Caco-2 (cell line): ENCODE data around the gene PVRIG. TPM values are rescaled to one million over a fixed set of nuclear protein-coding genes. Genes with fewer than 3 reads are reported as not detected.

Experiments
- BruUV-seq: library from RNA; stranded (reverse); fragments of 400-500 nt; replicated peaks from 2 replicates; lab custom pipeline; 2021; lab: Mats Ljungman, UMichigan
- CTCF ChIA-PET: fragments of 300-600 bp; sonication (Branson Sonifier 250); formaldehyde crosslinking; loops from one replicate; lab custom pipeline; 2022; ENCODE audit warnings: antibody characterized with exemption; lab: Charles Lee
- POLR2A ChIA-PET: fragments of 300-600 bp; sonication (Branson Sonifier 250); formaldehyde crosslinking; loops from one replicate; lab custom pipeline; 2022; ENCODE audit warnings: antibody characterized with exemption; lab: Charles Lee
- DNase-seq, 2 experiments: peaks; one replicate each; pipeline versions ENCODE4 v3.0.0 to v3.0.0-alpha.2; 2020 to 2022
- H3K27me3 ChIP-seq: replicated peaks from 2 replicates; pipeline ENCODE4 v1.6.0; 2011; ENCODE audit warnings: low read length; ENCODE audit not compliant: control insufficient read depth, insufficient read depth
- H3K36me3 ChIP-seq: 2 replicates; pipeline ENCODE4 v1.5.1; 2011; ENCODE audit warnings: low read length; ENCODE audit not compliant: control insufficient read depth, insufficient read depth
- H3K4me1 ChIP-seq: fragments of 250-450 bp; sonication (Bioruptor Pico); 2 replicates; pipeline ENCODE4 v1.5.1; 2020; ENCODE audit warnings: mild to moderate bottlenecking
- H3K4me3 ChIP-seq: 2 replicates; pipeline ENCODE4 v1.5.1; 2011; ENCODE audit warnings: low read depth, mild to moderate bottlenecking, control low read depth, low read length
- H3K9me3 ChIP-seq: fragments of 250-450 bp; sonication (Bioruptor Pico); 2 replicates; pipeline ENCODE4 v1.5.1; 2020; ENCODE audit warnings: mild to moderate bottlenecking, moderate library complexity
- H3K27ac Mint-ChIP-seq: one replicate; pipeline ENCODE4 v1.8.0; 2022; ENCODE audit warnings: mixed read lengths; ENCODE audit not compliant: unreplicated experiment
- H3K27me3 Mint-ChIP-seq: one replicate; pipeline ENCODE4 v1.8.0; 2022; ENCODE audit warnings: mixed read lengths; ENCODE audit not compliant: insufficient read depth, unreplicated experiment
- H3K36me3 Mint-ChIP-seq: one replicate; pipeline ENCODE4 v1.8.0; 2022; ENCODE audit warnings: mild to moderate bottlenecking, mixed read lengths; ENCODE audit not compliant: insufficient read depth, unreplicated experiment
- H3K4me1 Mint-ChIP-seq: one replicate; pipeline ENCODE4 v1.8.0; 2022; ENCODE audit warnings: low read depth, mixed read lengths; ENCODE audit not compliant: unreplicated experiment
- H3K4me3 Mint-ChIP-seq: one replicate; pipeline ENCODE4 v1.8.0; 2022; ENCODE audit warnings: mild to moderate bottlenecking, moderate library complexity, mixed read lengths; ENCODE audit not compliant: unreplicated experiment
- H3K9me3 Mint-ChIP-seq: one replicate; pipeline ENCODE4 v1.8.0; 2022; ENCODE audit warnings: mixed read lengths; ENCODE audit not compliant: unreplicated experiment
- CTCF ChIP-seq, 2 experiments: fragments of 200-600 bp in 1 of 2; IDR thresholded peaks; 1 replicate in 1 of 2; 2 replicates in 1 of 2; pipeline versions ENCODE4 v1.5.1 to v1.8.0; 2011 to 2022; ENCODE audit warnings: antibody characterized with exemption in 1 of 2, control low read depth in 1 of 2, inconsistent platforms in 1 of 2, low read depth in 1 of 2, low read length in 1 of 2, mild to moderate bottlenecking in 1 of 2, moderate library complexity in 1 of 2; ENCODE audit not compliant: insufficient read depth in 1 of 2, severe bottlenecking in 1 of 2, unreplicated experiment in 1 of 2
- intact Hi-C: fragments of 100-400 bp; cut with micrococcal nuclease; formaldehyde crosslinking; loops from one replicate; pipeline ENCODE4 v1.10.0; 2022; ENCODE audit not compliant: unreplicated experiment
- total RNA-seq: library from RNA; stranded (reverse); gene quantifications from 2 replicates; pipeline ENCODE4 v1.2.3, GENCODE V29; 2022

The PVRIG gene
- total RNA-seq, 1 experiment from 2014 or later: not detected

DNA sequence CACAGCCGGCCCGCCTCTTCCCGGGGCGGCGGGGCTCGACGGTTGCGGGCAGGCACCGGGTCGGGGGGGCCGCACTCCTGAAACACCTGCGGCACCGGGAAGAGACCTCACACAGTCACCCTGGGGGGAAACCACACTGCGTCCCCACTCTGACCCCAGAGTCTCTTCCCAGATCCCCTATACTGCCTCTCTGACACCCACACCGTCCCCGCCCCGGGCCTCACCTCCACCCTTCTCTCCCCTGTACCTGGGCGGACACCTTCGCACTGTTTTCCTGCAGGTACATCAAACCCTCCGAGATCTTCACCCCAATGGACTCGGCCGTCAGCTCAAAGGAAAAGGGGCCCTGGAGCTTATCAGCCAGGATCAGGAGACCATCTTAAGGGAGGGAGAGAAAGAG lies 47.9 kb upstream of the PVRIG start:
- H3K4me1 Mint-ChIP-seq: peaks cover 39% of the 10 kb centered on the region

GRCh38 chr7:100173806-100174495 lies 45.8 kb upstream of the PVRIG start:
- H3K4me1 ChIP-seq: peaks cover 4% of the 10 kb centered on the region
- DNase-seq: no peak
- Mint-ChIP-seq H3K9me3 (no peaks in the 10 kb centered on the region), H3K4me3 (no peak overlapping the region), H3K4me1 (peaks cover 20% of the 10 kb centered on the region), H3K27ac (no peak overlapping the region), H3K27me3 (no peaks in the 10 kb centered on the region), H3K36me3 (peaks cover 7% of the 10 kb centered on the region)
- H3K27me3 ChIP-seq: no peaks in the 10 kb centered on the region
- no peak for TF ChIP-seq CTCF (IDR thresholded peaks at IDR 0.05; ENCODE audit: insufficient read depth in 1 of 2, low read depth in 1 of 2, low read length in 1 of 2, severe bottlenecking in 1 of 2, unreplicated experiment in 1 of 2)
- intact Hi-C loops: no loop called here
- BruUV-seq: no TSS peak
- POLR2A ChIA-PET: no interaction called here
- no peaks in the 10 kb centered on the region for H3K36me3 ChIP-seq
- H3K9me3 ChIP-seq: no peaks in the 10 kb centered on the region
- H3K4me3 ChIP-seq: no peak overlapping the region
- CTCF ChIA-PET: no interaction called here

More for the DNA sequence above, 47.9 kb upstream of the PVRIG start:
- peaks cover 19% of the 10 kb centered on the region for H3K4me1 ChIP-seq
- TF ChIP-seq CTCF (IDR thresholded peaks at IDR 0.05; ENCODE audit: insufficient read depth in 1 of 2, low read depth in 1 of 2, low read length in 1 of 2, severe bottlenecking in 1 of 2, unreplicated experiment in 1 of 2): no peak
- ChIA-PET CTCF (interaction anchor here (0.7 kb wide), 1 partner anchor 377 kb away, joined by 3 read pairs; no protein-coding TSS in a partner anchor), POLR2A (interaction anchor here (0.6 kb wide), 1 partner anchor 98 kb away, joined by 3 read pairs; no protein-coding TSS in a partner anchor)
- no peaks in the 10 kb centered on the region for H3K9me3 Mint-ChIP-seq
- H3K36me3 Mint-ChIP-seq: no peaks in the 10 kb centered on the region
- H3K4me3 Mint-ChIP-seq: peak overlapping the region; percentile 41
- H3K36me3 ChIP-seq: no peaks in the 10 kb centered on the region
- no peaks in the 10 kb centered on the region for H3K27me3 Mint-ChIP-seq
- no peak overlapping the region; the same call in 1 of the 2 replicates for H3K4me3 ChIP-seq
- intact Hi-C loops: no loop called here
- DNase-seq: no peak
- H3K27me3 ChIP-seq: no peaks in the 10 kb centered on the region
- no peaks in the 10 kb centered on the region for H3K9me3 ChIP-seq
- BruUV-seq: no TSS peak
- H3K27ac Mint-ChIP-seq: no peak overlapping the region

- BruUV-seq: no TSS peak
- CTCF ChIA-PET: no interaction called here
- no peak overlapping the region for H3K4me3 Mint-ChIP-seq
- H3K27ac Mint-ChIP-seq: no peak overlapping the region
- POLR2A ChIA-PET: no interaction called here
- Histone ChIP-seq H3K27me3 (no peaks in the 10 kb centered on the region), H3K4me3 (no peak overlapping the region), H3K4me1 (peaks cover 4% of the 10 kb centered on the region), H3K36me3 (no peaks in the 10 kb centered on the region), H3K9me3 (no peaks in the 10 kb centered on the region)
- no peak for TF ChIP-seq CTCF (IDR thresholded peaks at IDR 0.05; ENCODE audit: insufficient read depth in 1 of 2, low read depth in 1 of 2, low read length in 1 of 2, severe bottlenecking in 1 of 2, unreplicated experiment in 1 of 2)
- H3K36me3 Mint-ChIP-seq: peaks cover 7% of the 10 kb centered on the region
- DNase-seq: no peak
- H3K27me3 Mint-ChIP-seq: no peaks in the 10 kb centered on the region
- no peaks in the 10 kb centered on the region for H3K9me3 Mint-ChIP-seq
- intact Hi-C loops: no loop called here
- H3K4me1 Mint-ChIP-seq: peaks cover 20% of the 10 kb centered on the region
These were observed 45.2 kb upstream of the PVRIG start for GRCh38 chr7:100174582-100174981.
